ENCODE results near the gene SMPD2.

GRCh38 chr6:109477725-109478124 is 37.2 kb downstream of the SMPD2 start:
- TF ChIP-seq POLR2A (IDR thresholded peaks at IDR 0.05; ENCODE audit: low read length) (no peak), GATA1 (IDR thresholded peaks at IDR 0.05; ENCODE audit: low read depth, low read length) (no peak)
